Breast epithelium (tissue), 4 donors: Measurements from ENCODE around the gene NID2. TPM values are rescaled to one million over a fixed set of nuclear protein-coding genes. Genes with fewer than 3 reads are reported as not detected.

Experiments used
- DNase-seq, 2 donors: peaks; one replicate each; pipeline ENCODE4 v3.0.0-alpha.2; 2019; ENCODE audit warnings: low spot score in 2 of 2
- H3K27ac ChIP-seq, 2 donors: fragments of 200-600 bp; sonication (generic) in 1 of 2; one replicate each; pipeline ENCODE4 v1.5.1; 2016 to 2019; ENCODE audit warnings: mild to moderate bottlenecking in 1 of 2
- H3K27me3 ChIP-seq, 2 donors: fragments of 200-600 bp; sonication (generic) in 1 of 2; one replicate each; pipeline versions ENCODE4 v1.5.1 to v1.6.0; 2017 to 2019; ENCODE audit warnings: control low read depth in 1 of 2, mild to moderate bottlenecking in 1 of 2
- H3K36me3 ChIP-seq: fragments of 200-600 bp; one replicate; pipeline ENCODE4 v1.5.1; 2019
- H3K4me1 ChIP-seq, 2 donors: fragments of 200-600 bp; sonication (generic); one replicate each; pipeline ENCODE4 v1.5.1; 2016 to 2019; ENCODE audit warnings: control low read depth in 1 of 2
- H3K4me3 ChIP-seq, 3 donors: fragments of 200-600 bp; sonication (generic); 1 replicate in 2 of 3; 2 replicates in 1 of 3; pipeline ENCODE4 v1.5.1; 2016 to 2019; ENCODE audit warnings: mild to moderate bottlenecking in 3 of 3, moderate library complexity in 2 of 3
- H3K9me3 ChIP-seq, 2 donors: fragments of 200-600 bp; sonication (generic) in 1 of 2; one replicate each; pipeline ENCODE4 v1.5.1; 2016 to 2019; ENCODE audit warnings: control low read depth in 1 of 2
- POLR2A ChIP-seq: fragments of 450-650 bp; IDR thresholded peaks from one replicate; pipeline ENCODE4 v1.6.1; 2016; ENCODE audit warnings: antibody characterized with exemption, mild to moderate bottlenecking, moderate library complexity
- POLR2AphosphoS5 ChIP-seq, 3 donors: sonication (generic); formaldehyde crosslinking; IDR thresholded peaks; one replicate each; pipeline ENCODE4 v1.6.1; 2017; ENCODE audit warnings: antibody characterized with exemption in 3 of 3
- intact Hi-C: fragments of 100-400 bp; cut with DNase I; formaldehyde crosslinking; loops from one replicate; pipeline ENCODE4 v1.15.1; 2023; ENCODE audit warnings: low total_unique reads
- total RNA-seq, 3 donors: library from RNA; depleted of rRNA; stranded (reverse); fragments of >200 nt; gene quantifications; one replicate each; pipeline ENCODE4 v1.1.0, GENCODE V29; 2016
- TF ChIP-seq, protein P1 (sequence below), 3 donors: fragments of 450-650 bp; IDR thresholded peaks; one replicate each; pipeline ENCODE4 v1.5.1; 2016 to 2017; ENCODE audit warnings: antibody characterized with exemption in 3 of 3, mild to moderate bottlenecking in 3 of 3, moderate library complexity in 3 of 3

Gene NID2
- total RNA-seq, 3 donors from 2014 or later, result 10.9 to 30.8 (median 14.2) TPM

DNA sequence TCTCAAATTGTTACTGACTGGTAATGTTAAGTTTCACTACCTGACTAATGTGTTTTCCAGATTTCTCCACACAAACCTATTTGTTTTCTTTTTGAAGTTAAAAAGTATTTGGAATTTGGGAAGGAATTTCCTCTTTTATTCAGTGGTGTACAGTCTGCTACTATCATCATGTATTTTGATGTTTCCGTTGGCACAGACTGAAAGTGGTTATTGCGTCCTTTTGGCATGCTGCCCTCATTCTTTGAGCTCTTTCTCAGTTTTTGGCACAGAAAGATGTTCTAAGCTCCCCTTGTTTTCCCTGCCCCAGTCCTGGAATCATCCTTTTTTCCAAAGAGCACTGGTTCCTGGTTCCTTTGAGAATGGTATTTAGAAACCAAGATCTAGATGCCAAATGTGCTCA lies 110.9 kb downstream of the NID2 start:
- TF ChIP-seq POLR2A (no peak), POLR2AphosphoS5 (IDR thresholded peaks at IDR 0.05) (no peak)
- TF ChIP-seq, protein P1, sequence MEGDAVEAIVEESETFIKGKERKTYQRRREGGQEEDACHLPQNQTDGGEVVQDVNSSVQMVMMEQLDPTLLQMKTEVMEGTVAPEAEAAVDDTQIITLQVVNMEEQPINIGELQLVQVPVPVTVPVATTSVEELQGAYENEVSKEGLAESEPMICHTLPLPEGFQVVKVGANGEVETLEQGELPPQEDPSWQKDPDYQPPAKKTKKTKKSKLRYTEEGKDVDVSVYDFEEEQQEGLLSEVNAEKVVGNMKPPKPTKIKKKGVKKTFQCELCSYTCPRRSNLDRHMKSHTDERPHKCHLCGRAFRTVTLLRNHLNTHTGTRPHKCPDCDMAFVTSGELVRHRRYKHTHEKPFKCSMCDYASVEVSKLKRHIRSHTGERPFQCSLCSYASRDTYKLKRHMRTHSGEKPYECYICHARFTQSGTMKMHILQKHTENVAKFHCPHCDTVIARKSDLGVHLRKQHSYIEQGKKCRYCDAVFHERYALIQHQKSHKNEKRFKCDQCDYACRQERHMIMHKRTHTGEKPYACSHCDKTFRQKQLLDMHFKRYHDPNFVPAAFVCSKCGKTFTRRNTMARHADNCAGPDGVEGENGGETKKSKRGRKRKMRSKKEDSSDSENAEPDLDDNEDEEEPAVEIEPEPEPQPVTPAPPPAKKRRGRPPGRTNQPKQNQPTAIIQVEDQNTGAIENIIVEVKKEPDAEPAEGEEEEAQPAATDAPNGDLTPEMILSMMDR (IDR thresholded peaks at IDR 0.05), result no peak

More for the DNA sequence above, 110.9 kb downstream of the NID2 start:
- H3K36me3 ChIP-seq, result no peaks in the 10 kb centered on the region
- H3K4me3 ChIP-seq, result no peak overlapping the region
- H3K27ac ChIP-seq, result no peak overlapping the region
- H3K4me1 ChIP-seq, result no peaks in the 10 kb centered on the region
- DNase-seq, result no peak
- H3K9me3 ChIP-seq, result peaks cover 6 to 11% of the 10 kb centered on the region in 2 donors
- no peaks in the 10 kb centered on the region for H3K27me3 ChIP-seq
- intact Hi-C loops, result loop anchor here (10.0 kb wide), 1 partner anchor 1567 kb away; no protein-coding TSS in a partner anchor

Other genes starting within 250 kb of the NID2 start
- gene GNG2, start 208.4 kb downstream of the NID2 start, total RNA-seq, result 100 to 1,000 TPM in 1 of 3 donors, 10 to 100 TPM in 2; 12.1 to 106 (median 15.1) TPM
- 10 to 100 TPM; 48.7 to 93.0 (median 61.3) TPM for gene RTRAF, start 79.5 kb downstream of the NID2 start, total RNA-seq
- gene PTGDR, start 198.6 kb upstream of the NID2 start, total RNA-seq, result 1 to 10 TPM; 1.2 to 3.2 (median 1.3) TPM
- gene PTGER2, start 245.3 kb upstream of the NID2 start, total RNA-seq, result 1 to 10 TPM; 1.8 to 5.9 (median 4.9) TPM